ENCODE results near the gene CACHD1.

GRCh38 chr1:64505232-64505943 is 35.5 kb downstream of the CACHD1 start:
- TF ChIP-seq, protein P1, sequence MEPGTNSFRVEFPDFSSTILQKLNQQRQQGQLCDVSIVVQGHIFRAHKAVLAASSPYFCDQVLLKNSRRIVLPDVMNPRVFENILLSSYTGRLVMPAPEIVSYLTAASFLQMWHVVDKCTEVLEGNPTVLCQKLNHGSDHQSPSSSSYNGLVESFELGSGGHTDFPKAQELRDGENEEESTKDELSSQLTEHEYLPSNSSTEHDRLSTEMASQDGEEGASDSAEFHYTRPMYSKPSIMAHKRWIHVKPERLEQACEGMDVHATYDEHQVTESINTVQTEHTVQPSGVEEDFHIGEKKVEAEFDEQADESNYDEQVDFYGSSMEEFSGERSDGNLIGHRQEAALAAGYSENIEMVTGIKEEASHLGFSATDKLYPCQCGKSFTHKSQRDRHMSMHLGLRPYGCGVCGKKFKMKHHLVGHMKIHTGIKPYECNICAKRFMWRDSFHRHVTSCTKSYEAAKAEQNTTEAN (CRISPR knock-in tag; IDR thresholded peaks at IDR 0.05), result no peak
- TF ChIP-seq RAD21 (CRISPR knock-in tag; conservative IDR thresholded peaks at IDR 0.05 in 1 of 2, IDR thresholded peaks at IDR 0.05 in 1 of 2) (no peak), GATA2 (CRISPR knock-in tag; IDR thresholded peaks at IDR 0.05) (no peak)

All from K562 (cell line).